Measurements from ENCODE around the gene CDC27. TPM values are rescaled to one million over a fixed set of nuclear protein-coding genes. Genes with fewer than 3 reads are reported as not detected.
A peak's percentile ranks its signal among the peaks of the same experiment; 100 is the strongest.
"Not testable (repeated sequence)": the region's sequence is repeated elsewhere in the genome, so short reads cannot be mapped to it uniquely, and the experiment has no call there.

The CDC27 gene
- total RNA-seq, 1 donor = 130 TPM

DNA sequence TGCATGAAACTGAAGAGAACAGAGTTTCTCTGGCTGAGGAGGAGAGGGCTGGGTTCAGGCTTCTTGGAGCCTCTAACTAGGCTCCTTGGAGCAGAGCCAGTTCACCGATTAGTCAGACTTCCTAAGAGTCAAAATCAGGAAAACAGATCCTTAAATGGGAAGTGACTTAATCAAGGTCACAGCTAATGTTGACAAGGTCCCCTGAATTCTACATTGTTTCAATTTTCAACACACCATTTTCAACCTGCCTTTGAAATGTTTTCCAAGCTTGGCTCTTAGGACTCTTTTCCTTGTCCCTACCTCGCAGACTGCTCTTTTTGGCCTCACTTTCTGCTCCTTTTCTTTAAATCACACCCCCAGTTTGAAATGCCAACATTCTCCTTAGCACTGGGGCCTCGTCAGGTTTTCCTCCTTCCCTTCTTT lies 36.4 kb upstream of the CDC27 start:
- no peak overlapping the region for H3K4me3 ChIP-seq (ENCODE audit: low read depth, low read length)
- no peak for TF ChIP-seq CTCF (IDR thresholded peaks at IDR 0.05; ENCODE audit: insufficient read depth, low read depth, low read length)
- peak; percentile 92 for DNase-seq (ENCODE audit: low read depth)

- DNase-seq (ENCODE audit: low read depth) = no peak
- no peak overlapping the region for H3K4me3 ChIP-seq (ENCODE audit: low read depth, low read length)
- no peak for TF ChIP-seq CTCF (IDR thresholded peaks at IDR 0.05; ENCODE audit: insufficient read depth, low read depth, low read length)
Measured at GRCh38 chr17:47224966-47225365, 35.9 kb upstream of the CDC27 start.

DNA sequence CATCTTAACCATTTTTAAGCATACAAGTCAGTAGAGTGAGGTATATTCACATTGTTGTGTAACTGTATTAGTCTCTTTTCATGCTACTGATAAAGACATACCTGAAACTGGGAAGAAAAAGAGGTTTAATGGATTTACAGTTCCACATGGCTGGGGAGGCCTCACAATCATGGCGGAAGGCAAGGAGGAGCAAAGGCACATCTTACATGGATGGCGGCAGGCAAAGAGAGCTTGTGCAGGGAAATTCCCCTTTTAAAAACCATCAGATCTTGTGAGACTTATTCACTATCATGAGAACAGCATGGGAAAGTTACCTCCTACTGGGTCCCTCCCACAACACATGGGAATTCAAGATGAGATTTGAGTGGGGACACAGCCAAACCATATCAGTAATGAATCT lies 35.0 kb upstream of the CDC27 start:
- DNase-seq (ENCODE audit: low read depth); H3K4me3 ChIP-seq (ENCODE audit: low read depth, low read length): not testable (repeated sequence)

DNA sequence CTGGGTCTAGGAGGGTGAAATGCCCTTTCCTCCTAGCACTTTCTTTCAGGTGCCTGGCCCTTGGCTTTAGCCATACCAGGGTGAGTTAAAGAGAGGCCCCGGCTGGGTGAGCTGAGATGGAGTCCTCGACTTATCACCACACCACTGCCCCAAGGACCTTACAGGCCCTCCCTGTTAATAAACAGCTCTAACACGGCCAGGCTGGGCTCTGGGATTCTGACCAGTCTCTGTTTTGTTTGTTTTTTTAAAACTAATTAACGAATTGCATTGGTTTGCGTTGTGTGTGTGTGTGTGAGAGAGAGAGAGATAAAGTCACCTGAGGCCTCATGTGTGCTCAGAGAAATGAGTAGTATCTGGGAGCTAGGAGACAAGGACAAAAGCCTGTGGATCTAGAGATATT lies 34.4 kb upstream of the CDC27 start:
- no peak for DNase-seq (ENCODE audit: low read depth)
- no peak overlapping the region for H3K4me3 ChIP-seq (ENCODE audit: low read depth, low read length)
- TF ChIP-seq CTCF (IDR thresholded peaks at IDR 0.05; ENCODE audit: insufficient read depth, low read depth, low read length) = no peak

DNA sequence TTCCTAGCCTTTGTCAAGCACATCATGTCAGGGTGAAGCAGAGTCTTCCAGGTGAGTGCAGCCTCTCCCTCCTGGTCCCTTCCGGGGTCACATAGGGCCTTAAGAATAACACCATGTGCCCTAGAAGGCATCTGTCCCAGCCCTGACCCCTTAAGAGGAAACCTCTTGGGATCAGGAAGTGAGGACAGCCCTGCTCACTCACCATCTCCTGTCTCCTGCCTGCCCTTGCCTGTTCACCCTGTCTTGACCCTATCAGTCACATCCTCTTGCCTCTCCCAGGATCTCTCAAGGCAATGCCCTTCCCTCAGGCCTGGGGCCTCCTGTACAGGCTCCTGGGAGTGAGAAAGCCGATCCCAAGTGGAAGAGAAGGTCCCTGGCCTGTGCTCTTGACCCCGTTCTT lies 33.9 kb upstream of the CDC27 start:
- no peak overlapping the region for H3K4me3 ChIP-seq (ENCODE audit: low read depth, low read length)
- no peak for DNase-seq (ENCODE audit: low read depth)
- no peak for TF ChIP-seq CTCF (IDR thresholded peaks at IDR 0.05; ENCODE audit: insufficient read depth, low read depth, low read length)

DNA sequence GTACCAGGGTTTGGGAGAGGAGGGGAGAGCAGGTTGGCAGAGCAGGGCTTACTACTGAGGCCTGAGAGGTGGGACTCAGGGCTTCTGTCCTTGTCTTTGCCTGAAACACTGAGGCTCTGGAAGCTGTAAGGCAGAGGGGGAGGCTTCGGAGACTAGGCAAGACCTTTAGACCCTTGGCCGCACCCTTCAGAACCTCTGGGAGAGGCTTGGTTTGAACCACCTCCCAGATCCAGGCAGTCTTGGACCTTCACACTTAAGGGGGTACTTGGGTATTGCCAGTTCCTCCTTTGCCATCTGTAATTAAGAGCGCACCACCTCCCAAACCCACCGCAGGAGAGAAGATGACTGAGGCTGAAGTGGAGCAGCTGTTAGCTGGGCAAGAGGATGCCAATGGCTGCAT lies 33.0 kb upstream of the CDC27 start:
- TF ChIP-seq CTCF (IDR thresholded peaks at IDR 0.05; ENCODE audit: insufficient read depth, low read depth, low read length) = no peak
- no peak overlapping the region for H3K4me3 ChIP-seq (ENCODE audit: low read depth, low read length)
- no peak for DNase-seq (ENCODE audit: low read depth)

GRCh38 chr17:47221154-47221553 lies 32.1 kb upstream of the CDC27 start:
- no peak overlapping the region for H3K4me3 ChIP-seq (ENCODE audit: low read depth, low read length)
- DNase-seq (ENCODE audit: low read depth) = no peak
- TF ChIP-seq CTCF (IDR thresholded peaks at IDR 0.05; ENCODE audit: insufficient read depth, low read depth, low read length) = no peak
